Endodermal cell (in vitro differentiated cells): ENCODE measurements around the gene VWA3A. TPM values are rescaled to one million over a fixed set of nuclear protein-coding genes. Genes with fewer than 3 reads are reported as not detected.

Source experiments
- DNase-seq: peaks from one replicate; pipeline ENCODE4 v3.0.0-alpha.2; 2017
- H3K27ac ChIP-seq: 2 replicates; pipeline ENCODE4 v1.5.1; 2013; ENCODE audit warnings: mild to moderate bottlenecking, low read depth, low read length, moderate library complexity
- H3K27me3 ChIP-seq: 2 replicates; pipeline ENCODE4 v1.6.1; 2013; ENCODE audit warnings: mild to moderate bottlenecking, low read length, moderate library complexity; ENCODE audit not compliant: insufficient read depth, control insufficient read depth, poor library complexity, severe bottlenecking
- H3K36me3 ChIP-seq: 2 replicates; pipeline ENCODE4 v1.7.0; 2013; ENCODE audit warnings: mild to moderate bottlenecking, low read length, moderate library complexity; ENCODE audit not compliant: control insufficient read depth, insufficient read depth
- H3K4me1 ChIP-seq: one replicate; pipeline ENCODE4 v1.7.0; 2013; ENCODE audit warnings: low read length; ENCODE audit not compliant: control insufficient read depth, insufficient read depth
- H3K4me3 ChIP-seq: 2 replicates; pipeline ENCODE4 v1.5.1; 2013; ENCODE audit warnings: mild to moderate bottlenecking, low read length, moderate library complexity
- H3K9ac ChIP-seq: 2 replicates; pipeline ENCODE4 v1.6.1; 2013; ENCODE audit warnings: mild to moderate bottlenecking, low read length, moderate library complexity; ENCODE audit not compliant: poor library complexity, severe bottlenecking; ENCODE audit errors: extremely low read depth
- H3K9me3 ChIP-seq: 2 replicates; pipeline ENCODE4 v1.6.1; 2013; ENCODE audit warnings: mild to moderate bottlenecking, low read length, moderate library complexity; ENCODE audit not compliant: control insufficient read depth
- H3K27ac Mint-ChIP-seq: 2 replicates; pipeline ENCODE4 v1.8.0; 2020; ENCODE audit warnings: mixed read lengths
- H3K27me3 Mint-ChIP-seq: 2 replicates; pipeline ENCODE4 v1.8.0; 2021; ENCODE audit warnings: mild to moderate bottlenecking, mixed read lengths; ENCODE audit not compliant: insufficient read depth
- H3K36me3 Mint-ChIP-seq: 2 replicates; pipeline ENCODE4 v1.8.0; 2020; ENCODE audit warnings: low read depth, mixed read lengths
- H3K4me1 Mint-ChIP-seq: 2 replicates; pipeline ENCODE4 v1.8.0; 2020; ENCODE audit warnings: mixed read lengths
- H3K4me3 Mint-ChIP-seq: 2 replicates; pipeline ENCODE4 v1.8.0; 2020; ENCODE audit warnings: mild to moderate bottlenecking, moderate library complexity, mixed read lengths
- H3K9me3 Mint-ChIP-seq: 2 replicates; pipeline ENCODE4 v1.8.0; 2020; ENCODE audit warnings: mild to moderate bottlenecking, mixed read lengths
- WGBS, 2 experiments: methylation state at CpG; one replicate each; pipeline versions ENCODE4 v1.1.5 to v1.1.7; 2013; ENCODE audit warnings: missing lambda C conversion rate in 2 of 2, mixed read lengths in 1 of 2; ENCODE audit not compliant: insufficient coverage in 1 of 2, insufficient read length in 1 of 2; 5-methylcytosine and 5-hydroxymethylcytosine counted together
- total RNA-seq, 2 donors: library from RNA; stranded (reverse); fragmentation: NEBNext Ultra II Directional in 1 of 2; extraction: Animal tissue kit (Norgen Biotek cat#: 25700) in 1 of 2; gene quantifications; 2 replicates in 1 of 2; 3 replicates in 1 of 2; pipeline ENCODE4 v1.2.1, GENCODE V29; 2021
- TF ChIP-seq, protein P1 (sequence below): fragments of 200-600 bp; sonication (generic); conservative IDR thresholded peaks from 2 replicates; pipeline ENCODE4 v1.5.0; 2021; ENCODE audit warnings: antibody characterized with exemption, mild to moderate bottlenecking

The VWA3A gene
- total RNA-seq, 2 donors from 2014 or later = 0.18 to 0.40 TPM

DNA sequence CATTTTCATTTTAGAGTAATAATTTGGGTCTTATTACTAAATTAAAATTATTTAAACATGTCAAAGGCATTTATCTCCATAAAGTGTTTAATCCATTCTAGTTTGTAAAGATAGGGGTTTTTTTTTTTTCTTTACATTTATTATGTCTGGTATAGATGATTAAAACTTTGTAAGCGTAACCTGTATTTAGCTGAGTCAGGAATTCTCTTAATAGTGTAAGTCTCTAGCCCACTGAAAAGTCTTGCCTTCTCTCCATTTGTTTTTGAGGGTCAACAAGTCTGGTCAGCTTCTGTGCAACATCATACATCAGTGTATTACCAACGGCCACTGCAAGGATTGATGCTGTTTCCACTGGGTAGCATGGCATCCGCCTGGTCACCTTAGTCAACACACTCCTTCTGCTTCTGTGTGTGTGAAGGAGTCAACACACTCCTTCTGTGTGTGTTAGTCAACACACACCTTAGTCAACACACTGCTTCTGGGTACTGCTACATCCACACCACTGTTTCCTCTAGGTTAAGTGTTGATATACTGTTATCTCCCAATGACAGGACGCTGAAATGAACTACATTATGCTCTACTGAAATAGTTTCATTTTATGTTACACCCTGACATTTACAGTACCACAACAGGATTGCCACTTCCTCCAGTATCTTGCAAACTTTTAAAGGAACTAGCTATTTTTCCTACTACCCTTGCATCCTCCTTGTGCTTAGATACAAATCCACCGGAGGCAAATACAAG, 37.3 kb upstream of the VWA3A start:
- H3K4me3 ChIP-seq = no peak overlapping the region
- DNase-seq = no peak
- Mint-ChIP-seq H3K36me3 (peaks cover 8% of the 10 kb centered on the region), H3K27ac (no peak overlapping the region), H3K4me3 (no peak overlapping the region), H3K4me1 (peaks cover 6% of the 10 kb centered on the region), H3K9me3 (no peaks in the 10 kb centered on the region), H3K27me3 (no peaks in the 10 kb centered on the region)
- WGBS, 2 experiments = 94 to 100% methylated on average over 3 to 5 of the region's 5 CpGs
- no peaks in the 10 kb centered on the region for H3K27me3 ChIP-seq
- H3K27ac ChIP-seq = no peak overlapping the region
- peaks cover 8% of the 10 kb centered on the region for H3K9me3 ChIP-seq
- H3K9ac ChIP-seq = no peak overlapping the region
- peaks cover 6% of the 10 kb centered on the region for H3K4me1 ChIP-seq
- peaks cover 5% of the 10 kb centered on the region for H3K36me3 ChIP-seq
- TF ChIP-seq, protein P1, sequence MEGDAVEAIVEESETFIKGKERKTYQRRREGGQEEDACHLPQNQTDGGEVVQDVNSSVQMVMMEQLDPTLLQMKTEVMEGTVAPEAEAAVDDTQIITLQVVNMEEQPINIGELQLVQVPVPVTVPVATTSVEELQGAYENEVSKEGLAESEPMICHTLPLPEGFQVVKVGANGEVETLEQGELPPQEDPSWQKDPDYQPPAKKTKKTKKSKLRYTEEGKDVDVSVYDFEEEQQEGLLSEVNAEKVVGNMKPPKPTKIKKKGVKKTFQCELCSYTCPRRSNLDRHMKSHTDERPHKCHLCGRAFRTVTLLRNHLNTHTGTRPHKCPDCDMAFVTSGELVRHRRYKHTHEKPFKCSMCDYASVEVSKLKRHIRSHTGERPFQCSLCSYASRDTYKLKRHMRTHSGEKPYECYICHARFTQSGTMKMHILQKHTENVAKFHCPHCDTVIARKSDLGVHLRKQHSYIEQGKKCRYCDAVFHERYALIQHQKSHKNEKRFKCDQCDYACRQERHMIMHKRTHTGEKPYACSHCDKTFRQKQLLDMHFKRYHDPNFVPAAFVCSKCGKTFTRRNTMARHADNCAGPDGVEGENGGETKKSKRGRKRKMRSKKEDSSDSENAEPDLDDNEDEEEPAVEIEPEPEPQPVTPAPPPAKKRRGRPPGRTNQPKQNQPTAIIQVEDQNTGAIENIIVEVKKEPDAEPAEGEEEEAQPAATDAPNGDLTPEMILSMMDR = no peak

DNA sequence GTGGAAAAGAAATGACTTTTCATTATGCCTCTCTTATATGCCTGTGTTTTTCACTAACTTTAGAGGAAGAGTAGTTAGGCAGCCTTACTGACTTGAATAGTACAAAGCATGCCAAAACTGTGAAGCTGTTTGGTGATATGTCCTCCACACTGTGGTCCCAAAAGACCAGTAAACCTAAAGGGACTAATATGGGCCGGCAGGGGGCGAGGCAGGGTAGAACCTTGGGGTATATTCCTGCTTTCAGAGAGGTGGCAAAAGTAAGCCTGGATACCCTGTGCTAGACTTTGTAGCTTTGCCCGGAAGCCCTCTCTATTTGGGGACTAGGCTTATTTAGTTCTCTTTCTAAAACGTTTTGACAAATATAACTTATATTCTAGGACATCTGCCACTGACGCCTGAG, 36.5 kb upstream of the VWA3A start:
- H3K27ac Mint-ChIP-seq = no peak overlapping the region
- TF ChIP-seq, protein P1 = peak; percentile 81
- H3K27me3 ChIP-seq = no peaks in the 10 kb centered on the region
- peak; percentile 85 for DNase-seq
- H3K36me3 Mint-ChIP-seq = peaks cover 8% of the 10 kb centered on the region
- peaks cover 6% of the 10 kb centered on the region for H3K4me1 ChIP-seq
- no peak overlapping the region for H3K4me3 Mint-ChIP-seq
- H3K27ac ChIP-seq = no peak overlapping the region
- 68% methylated on average over 4 to 5 of the region's 5 CpGs for WGBS, 2 experiments
- H3K36me3 ChIP-seq = peaks cover 5% of the 10 kb centered on the region
- no peaks in the 10 kb centered on the region for H3K27me3 Mint-ChIP-seq
- H3K9me3 Mint-ChIP-seq = no peaks in the 10 kb centered on the region
- H3K4me3 ChIP-seq = no peak overlapping the region
- H3K4me1 Mint-ChIP-seq = peaks cover 6% of the 10 kb centered on the region
- peaks cover 8% of the 10 kb centered on the region for H3K9me3 ChIP-seq
- H3K9ac ChIP-seq = no peak overlapping the region

DNA sequence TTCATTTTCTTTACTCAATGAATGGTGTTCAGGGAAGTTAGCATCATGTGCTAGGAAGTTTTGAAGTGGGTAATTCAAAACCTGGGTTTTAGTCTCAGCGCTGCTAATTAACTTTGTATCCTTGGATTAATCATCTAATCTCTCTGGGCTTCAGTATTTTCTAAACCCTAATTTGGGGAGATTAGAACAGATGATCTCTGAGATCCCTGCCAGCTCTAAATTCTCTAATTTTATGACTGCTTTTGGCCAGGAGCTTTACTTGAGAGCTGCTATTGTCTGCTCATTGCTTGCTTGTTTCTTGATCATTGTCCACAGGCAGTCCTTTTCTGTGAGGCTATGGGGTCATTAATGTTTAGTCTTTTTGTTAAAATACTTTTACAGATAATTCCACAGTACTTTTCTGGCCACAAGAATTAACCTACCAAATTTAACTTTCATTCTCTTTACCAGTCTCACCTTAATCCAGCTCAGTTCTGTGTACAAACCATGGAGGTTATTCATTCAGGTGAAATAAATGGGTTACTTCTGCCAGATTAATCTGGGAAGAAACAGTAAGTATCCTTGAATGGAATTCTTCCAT, 28.4 kb upstream of the VWA3A start:
- H3K4me1 ChIP-seq = peaks cover 7% of the 10 kb centered on the region
- H3K36me3 ChIP-seq = peaks cover 4% of the 10 kb centered on the region
- H3K9me3 Mint-ChIP-seq = peaks cover 16% of the 10 kb centered on the region
- peaks cover 13% of the 10 kb centered on the region for H3K36me3 Mint-ChIP-seq
- no peaks in the 10 kb centered on the region for H3K27me3 ChIP-seq
- no peaks in the 10 kb centered on the region for H3K27me3 Mint-ChIP-seq
- H3K4me1 Mint-ChIP-seq = peaks cover 20% of the 10 kb centered on the region
- H3K27ac Mint-ChIP-seq = no peak overlapping the region
- no peak overlapping the region for H3K9ac ChIP-seq
- WGBS, 2 experiments = 90 to 100% methylated on average over 1 of the region's 1 CpG
- H3K9me3 ChIP-seq = peaks cover 20% of the 10 kb centered on the region
- H3K27ac ChIP-seq = no peak overlapping the region
- TF ChIP-seq, protein P1 = no peak
- no peak overlapping the region for H3K4me3 ChIP-seq
- no peak for DNase-seq
- H3K4me3 Mint-ChIP-seq = no peak overlapping the region
